ENCODE data around the gene ARHGAP8.

Gene ARHGAP8

GRCh38 chr22:44906999-44907644 lies 154.7 kb downstream of the ARHGAP8 start:
- no peak for DNase-seq

GRCh38 chr22:44907765-44908737 lies 155.7 kb downstream of the ARHGAP8 start:
- no peak for DNase-seq
- in situ Hi-C loops (cut with HindIII; ENCODE audit: low pct_ligation_motif_present, low pct_unique_long_range_greater_than_20kb, low sequenced_read_pairs) = no loop called here

More at GRCh38 chr22:44906999-44907644, 154.7 kb downstream of the ARHGAP8 start:
- in situ Hi-C loops (cut with HindIII; ENCODE audit: low pct_ligation_motif_present, low pct_unique_long_range_greater_than_20kb, low sequenced_read_pairs) = no loop called here

- no peak for DNase-seq
- in situ Hi-C loops (cut with HindIII; ENCODE audit: low pct_ligation_motif_present, low pct_unique_long_range_greater_than_20kb, low sequenced_read_pairs) = no loop called here
Measured at GRCh38 chr22:44909241-44909640, 156.9 kb downstream of the ARHGAP8 start.
